Pons (tissue), 1 donor: ENCODE data around the gene TSPAN7.

Experiments
- DNase-seq: peaks from one replicate; pipeline ENCODE4 v3.0.0-alpha.2; 2016; ENCODE audit warnings: low spot score

Gene TSPAN7

DNA sequence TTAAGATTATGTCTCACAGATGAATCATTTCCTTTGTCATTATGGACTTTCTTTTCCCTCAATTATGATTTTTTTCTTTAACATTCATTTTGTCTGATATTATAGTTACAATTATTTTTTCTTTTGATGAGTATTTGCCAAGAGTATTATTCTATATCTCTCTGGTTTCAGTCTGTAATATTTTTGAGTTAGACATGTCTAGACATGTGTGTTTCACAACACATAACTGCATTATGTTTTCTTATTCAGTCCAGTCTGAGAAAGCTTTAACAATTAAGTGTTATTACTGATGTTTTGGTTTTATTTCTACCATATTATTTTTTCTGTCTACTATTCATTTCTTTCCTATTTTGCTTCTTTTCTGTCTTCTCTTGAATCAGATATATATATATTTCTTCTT is 131.6 kb downstream of the TSPAN7 start:
- DNase-seq = no peak

DNA sequence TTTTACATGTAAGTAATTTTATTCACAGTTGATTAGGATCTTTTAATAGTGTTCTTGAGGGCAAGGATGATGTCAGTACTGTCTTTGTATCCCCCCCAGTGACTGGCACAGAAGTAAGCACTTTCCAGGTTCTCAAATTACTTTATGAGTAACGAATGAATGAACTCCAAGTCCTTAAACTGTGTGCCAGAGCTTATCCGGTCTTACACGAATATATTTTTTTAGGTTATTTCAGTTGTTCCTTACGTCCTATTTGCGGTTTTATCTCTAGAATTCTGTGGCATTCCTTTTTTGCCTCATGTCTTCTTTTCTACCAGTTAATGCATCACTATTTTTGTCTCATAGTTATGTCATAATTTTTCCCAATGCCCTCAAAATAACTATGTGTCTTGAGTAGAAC is 133.1 kb downstream of the TSPAN7 start:
- no peak for DNase-seq

DNA sequence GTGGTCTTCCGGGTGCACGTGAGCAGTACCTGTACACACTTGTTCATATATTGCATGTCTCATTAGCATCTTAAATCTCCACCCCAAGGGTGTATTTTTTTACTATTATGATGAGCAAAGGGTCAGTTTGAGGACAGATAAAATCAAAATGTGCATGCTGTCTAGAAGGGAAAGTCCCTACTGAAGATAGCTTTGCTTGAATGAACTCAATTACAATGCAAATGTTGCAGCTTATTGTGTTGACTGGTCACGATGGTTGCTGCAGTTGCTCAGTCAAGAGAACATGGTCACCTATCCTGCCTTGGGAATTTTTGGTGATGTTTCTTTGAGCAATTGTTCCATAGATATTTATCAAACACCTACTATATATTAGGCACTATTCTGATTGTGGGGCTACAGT is 136.1 kb downstream of the TSPAN7 start:
- no peak for DNase-seq

DNA sequence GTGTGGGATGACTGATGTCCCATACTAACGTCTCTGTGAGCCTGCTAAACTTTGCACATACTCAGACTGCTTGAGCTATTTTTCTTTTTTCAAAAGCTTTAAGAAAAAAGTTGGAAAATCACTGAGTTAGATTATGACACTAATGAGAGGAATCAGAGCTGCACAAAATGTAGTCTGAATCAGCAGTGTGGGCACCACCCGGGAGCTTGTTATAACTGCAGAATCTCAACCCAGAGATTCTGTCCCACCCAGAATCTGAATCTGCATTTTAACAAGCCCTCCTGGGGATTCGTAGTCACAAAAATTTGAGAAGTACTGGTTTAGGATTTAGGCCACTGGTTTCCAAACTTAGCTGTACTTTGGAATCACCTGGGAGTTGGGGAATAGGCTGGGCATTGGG is 137.8 kb downstream of the TSPAN7 start:
- no peak for DNase-seq

DNA sequence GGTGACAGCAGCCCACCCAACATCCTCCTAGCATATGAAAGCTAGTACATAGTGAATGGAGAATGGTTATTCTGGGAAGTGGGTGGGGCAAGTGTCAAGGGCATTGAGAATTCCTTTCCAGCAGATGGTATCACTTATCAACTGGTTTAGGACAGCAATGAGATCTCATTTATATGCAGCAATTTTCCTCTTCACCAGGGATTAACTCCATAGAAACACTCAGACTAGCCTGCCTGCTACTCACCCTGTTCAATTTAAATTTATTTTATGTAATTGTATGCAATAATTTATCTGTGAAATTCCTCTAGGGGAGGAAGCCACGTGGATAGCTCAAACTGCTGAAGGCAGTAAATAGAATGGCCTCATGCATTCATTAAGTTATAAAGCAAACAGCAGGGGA is 138.4 kb downstream of the TSPAN7 start:
- DNase-seq = no peak

DNA sequence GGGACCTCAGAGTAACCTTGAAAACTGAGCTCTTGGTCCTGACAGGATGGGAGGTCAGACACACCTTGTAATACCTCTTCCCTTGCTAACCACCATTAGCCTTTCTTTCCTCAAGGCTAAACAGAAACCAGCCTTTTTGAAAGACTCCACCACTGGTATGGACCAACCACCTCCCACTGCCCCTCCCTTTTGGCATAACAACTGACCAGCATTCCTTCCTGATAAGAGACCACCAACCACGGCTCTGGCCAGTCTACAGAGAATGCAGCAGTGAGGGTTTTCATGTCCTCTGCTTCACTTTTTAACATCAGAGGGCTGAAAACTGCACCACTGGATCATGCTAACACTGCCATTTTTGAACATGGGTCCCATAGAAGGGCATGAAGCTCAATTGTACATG is 139.7 kb downstream of the TSPAN7 start:
- DNase-seq = no peak

DNA sequence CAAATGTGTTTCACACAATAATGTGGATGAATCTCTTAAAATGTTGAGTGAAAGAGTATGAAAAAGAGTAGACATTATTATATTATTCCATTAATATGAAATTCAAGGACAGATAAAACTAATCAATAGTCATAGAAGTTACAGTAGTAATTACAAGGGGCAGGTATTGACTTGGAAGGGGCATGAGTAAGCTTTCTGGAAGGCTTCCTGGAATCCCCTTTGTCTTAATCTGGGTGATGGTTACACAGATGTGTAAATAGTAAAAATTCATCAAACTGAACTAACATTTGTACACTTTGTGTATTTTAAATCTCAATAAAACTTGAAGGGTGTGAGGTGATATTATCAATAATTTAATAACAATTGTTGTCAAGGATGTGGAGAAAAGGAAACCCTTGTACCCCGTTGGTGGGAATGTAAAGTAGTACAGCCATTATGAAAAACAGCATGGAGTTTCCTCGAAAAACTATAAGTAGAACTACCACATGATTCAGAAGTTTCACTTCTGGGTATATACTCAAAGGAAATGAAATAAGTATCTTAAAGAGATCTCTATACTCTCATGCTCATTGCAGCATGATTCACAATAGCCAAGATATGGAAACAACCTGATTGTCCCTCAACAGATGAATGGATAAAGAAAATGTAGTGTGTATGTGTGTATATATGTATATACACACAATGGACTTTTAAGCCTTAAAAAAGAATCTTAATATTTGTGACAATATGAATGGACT is 143.0 kb downstream of the TSPAN7 start:
- no peak for DNase-seq

DNA sequence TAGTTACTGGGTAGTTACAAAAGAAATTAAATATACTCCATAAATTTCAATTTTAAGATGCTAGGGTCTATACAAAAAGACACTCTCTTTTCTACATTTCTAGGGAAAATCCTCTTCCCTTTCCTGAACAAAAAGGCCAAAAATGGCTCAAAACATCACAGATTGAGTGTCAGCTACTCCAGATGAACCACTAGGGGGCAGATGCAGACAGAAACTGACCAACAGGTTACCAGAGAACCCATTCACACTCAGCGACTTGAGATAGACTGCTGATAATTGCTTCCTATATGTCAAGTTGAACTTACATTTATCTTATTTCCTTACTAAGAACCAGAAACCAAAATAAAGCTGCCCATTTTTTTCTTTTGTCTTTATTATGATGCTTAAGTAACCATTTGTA is 156.5 kb downstream of the TSPAN7 start:
- DNase-seq = peak; percentile 1

DNA sequence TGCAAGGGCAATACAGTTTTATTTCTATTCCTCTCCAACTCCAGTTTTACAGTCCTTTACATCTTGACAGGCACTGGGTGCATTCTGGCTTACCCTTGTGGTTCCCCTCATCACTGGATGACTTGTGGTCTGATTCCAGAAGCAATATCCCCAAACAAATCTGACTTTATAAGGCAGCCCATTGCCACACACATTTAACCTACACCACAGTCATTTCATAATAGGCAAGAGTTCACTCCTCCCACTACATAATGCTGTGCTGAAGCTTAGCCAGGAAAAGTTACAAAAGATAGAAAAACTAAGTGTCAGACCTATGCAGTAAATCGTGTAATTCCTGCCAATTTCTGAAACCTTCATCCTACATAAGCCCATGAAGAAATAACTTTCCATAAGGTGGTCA is 157.0 kb downstream of the TSPAN7 start:
- DNase-seq = no peak

DNA sequence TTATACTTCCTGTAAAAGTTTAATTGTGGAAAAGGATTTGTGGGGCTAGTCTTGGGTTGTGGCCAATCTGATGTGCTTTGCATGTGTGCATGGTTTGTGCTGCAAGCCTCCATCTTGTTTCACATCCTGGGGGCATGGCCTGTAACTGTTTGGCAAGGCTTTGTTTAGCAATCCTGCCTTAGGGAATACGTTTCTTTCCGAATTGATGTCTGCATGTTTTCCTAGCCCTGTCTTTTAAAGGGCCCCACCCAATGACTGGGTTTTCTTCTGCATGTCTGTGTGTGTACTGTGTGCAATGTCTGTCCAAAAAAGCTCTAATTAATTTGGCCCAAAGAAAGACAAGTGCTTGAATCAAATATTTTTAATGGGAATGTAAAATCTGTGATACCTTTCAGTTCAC is 165.3 kb downstream of the TSPAN7 start:
- DNase-seq = no peak

DNA sequence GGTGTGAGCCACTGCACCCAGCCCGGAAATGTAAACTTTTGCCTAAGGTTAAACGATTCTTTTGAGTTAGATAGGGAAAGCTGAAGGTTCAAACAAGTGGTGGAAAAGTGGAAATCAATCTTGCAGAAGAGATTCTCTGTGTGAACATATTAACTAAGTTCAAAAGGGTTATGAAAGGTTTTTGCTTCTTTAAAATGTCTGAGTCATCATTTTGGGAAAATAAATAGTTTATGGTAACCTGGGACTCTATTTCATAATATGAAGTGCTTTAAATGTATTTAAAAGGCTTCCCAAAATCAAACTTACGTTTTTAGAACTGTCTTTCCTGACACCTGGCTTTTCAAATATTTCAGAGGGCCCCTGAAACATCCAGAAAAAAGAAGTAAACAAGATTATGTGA is 166.3 kb downstream of the TSPAN7 start:
- DNase-seq = no peak

DNA sequence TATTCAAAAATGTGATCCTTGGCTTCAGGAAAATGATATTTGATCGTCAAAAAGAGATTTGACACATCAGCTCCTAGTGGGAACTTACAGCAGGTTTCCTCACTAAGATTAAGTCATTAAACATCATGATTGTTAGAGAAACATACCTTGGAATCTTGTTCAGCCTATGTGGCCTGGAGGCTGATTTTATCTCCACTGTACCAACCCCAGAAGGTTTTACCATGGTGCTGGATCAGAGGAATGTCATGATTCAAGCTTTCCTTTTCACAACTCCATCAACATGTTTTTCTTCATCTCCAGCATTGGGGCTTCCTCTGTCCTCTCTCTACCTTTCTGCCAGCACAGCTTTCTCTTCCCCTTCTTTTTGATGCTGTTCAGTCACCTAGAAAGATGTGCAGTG is 171.5 kb downstream of the TSPAN7 start:
- no peak for DNase-seq
